ENCODE data around the gene MTERF1. TPM values are rescaled to one million over a fixed set of nuclear protein-coding genes. Genes with fewer than 3 reads are reported as not detected.

The MTERF1 gene
- total and polyA plus RNA-seq, 2 experiments from 2014 or later = 5.9 to 13.2 TPM

DNA sequence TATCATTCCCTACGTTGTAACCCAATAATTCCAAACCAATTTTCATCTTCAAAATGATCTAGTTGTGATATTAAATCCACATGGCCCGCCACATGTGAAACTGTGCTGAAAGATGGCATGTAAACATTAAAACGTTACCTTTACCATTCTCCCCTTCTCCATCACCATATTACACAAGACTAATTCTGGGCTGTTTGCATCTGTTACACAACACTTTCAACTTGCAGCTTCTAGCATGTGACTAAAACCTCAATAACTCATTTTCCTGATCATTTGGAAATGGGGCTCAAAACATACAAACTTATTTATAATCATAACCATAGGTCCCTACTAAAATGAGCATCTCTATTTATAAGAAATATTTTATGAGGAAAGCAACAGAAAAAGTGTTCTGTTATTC is 4.7 kb downstream of the MTERF1 start:
- H3K36me3 ChIP-seq (replicated peaks; ENCODE audit: insufficient read depth, low read depth) = no peaks in the 10 kb centered on the region
- 86% methylated on average over 3 of the region's 3 CpGs for WGBS (ENCODE audit: low lambda C conversion rate, missing lambda C conversion rate)
- H3K79me2 ChIP-seq = peaks cover 44% of the 10 kb centered on the region
- no peak overlapping the region for H3K4me2 ChIP-seq
- H3K9me3 ChIP-seq (ENCODE audit: low read depth) = no peaks in the 10 kb centered on the region
- H3K27me3 ChIP-seq = no peaks in the 10 kb centered on the region
- DNase-seq (ENCODE audit: low spot score) = no peak
- H4K20me1 ChIP-seq (ENCODE audit: insufficient read depth, poor library complexity, severe bottlenecking) = no peaks in the 10 kb centered on the region
- H3K9me2 ChIP-seq (replicated peaks; ENCODE audit: insufficient read depth) = no peaks in the 10 kb centered on the region
- H3K4me1 ChIP-seq (ENCODE audit: insufficient read depth) = peaks cover 6% of the 10 kb centered on the region
- H3K4me3 ChIP-seq = no peak overlapping the region
- H2AFZ ChIP-seq = no peak overlapping the region
- H3K27ac ChIP-seq = no peak overlapping the region
- TF ChIP-seq EZH2 (IDR thresholded peaks at IDR 0.05; ENCODE audit: borderline replicate concordance) (no peak), EZH2phosphoT487 (IDR thresholded peaks at IDR 0.05; ENCODE audit: low read depth, severe bottlenecking, unreplicated experiment) (no peak), CTCF (IDR thresholded peaks at IDR 0.05; ENCODE audit: poor library complexity) (no peak)

- Histone ChIP-seq H3K4me2 (no peak overlapping the region), H3K4me3 (no peak overlapping the region), H3K36me3 (replicated peaks; ENCODE audit: insufficient read depth, low read depth) (no peaks in the 10 kb centered on the region), H2AFZ (no peak overlapping the region), H3K27ac (no peak overlapping the region), H4K20me1 (ENCODE audit: insufficient read depth, poor library complexity, severe bottlenecking) (no peaks in the 10 kb centered on the region), H3K79me2 (peaks cover 22% of the 10 kb centered on the region), H3K27me3 (no peaks in the 10 kb centered on the region), H3K9me3 (ENCODE audit: low read depth) (no peaks in the 10 kb centered on the region), H3K9me2 (replicated peaks; ENCODE audit: insufficient read depth) (no peaks in the 10 kb centered on the region), H3K4me1 (ENCODE audit: insufficient read depth) (no peaks in the 10 kb centered on the region)
- DNase-seq (ENCODE audit: low spot score) = no peak
- TF ChIP-seq CTCF (IDR thresholded peaks at IDR 0.05; ENCODE audit: poor library complexity) (no peak), EZH2 (IDR thresholded peaks at IDR 0.05; ENCODE audit: borderline replicate concordance) (no peak), EZH2phosphoT487 (IDR thresholded peaks at IDR 0.05; ENCODE audit: low read depth, severe bottlenecking, unreplicated experiment) (no peak)
Measured at GRCh38 chr7:91872928-91873327, 7.6 kb downstream of the MTERF1 start.

GRCh38 chr7:91872069-91872468 is 8.4 kb downstream of the MTERF1 start:
- TF ChIP-seq EZH2phosphoT487 (IDR thresholded peaks at IDR 0.05; ENCODE audit: low read depth, severe bottlenecking, unreplicated experiment) = no peak
- Histone ChIP-seq H3K27me3 (no peaks in the 10 kb centered on the region), H3K4me2 (no peak overlapping the region), H3K27ac (no peak overlapping the region), H2AFZ (no peak overlapping the region), H3K79me2 (peaks cover 14% of the 10 kb centered on the region), H3K4me1 (ENCODE audit: insufficient read depth) (no peaks in the 10 kb centered on the region), H3K4me3 (no peak overlapping the region), H3K9me3 (ENCODE audit: low read depth) (no peaks in the 10 kb centered on the region), H3K9me2 (replicated peaks; ENCODE audit: insufficient read depth) (no peaks in the 10 kb centered on the region), H3K36me3 (replicated peaks; ENCODE audit: insufficient read depth, low read depth) (no peaks in the 10 kb centered on the region), H4K20me1 (ENCODE audit: insufficient read depth, poor library complexity, severe bottlenecking) (no peaks in the 10 kb centered on the region)
- no peak for DNase-seq (ENCODE audit: low spot score)

GRCh38 chr7:91869661-91870060 is 10.8 kb downstream of the MTERF1 start:
- Histone ChIP-seq H3K4me3 (no peak overlapping the region), H3K4me2 (no peak overlapping the region), H3K79me2 (peaks cover 5% of the 10 kb centered on the region), H3K27ac (no peak overlapping the region), H3K27me3 (no peaks in the 10 kb centered on the region), H4K20me1 (ENCODE audit: insufficient read depth, poor library complexity, severe bottlenecking) (no peaks in the 10 kb centered on the region), H3K9me2 (replicated peaks; ENCODE audit: insufficient read depth) (no peaks in the 10 kb centered on the region), H3K4me1 (ENCODE audit: insufficient read depth) (no peaks in the 10 kb centered on the region), H2AFZ (no peak overlapping the region), H3K9me3 (ENCODE audit: low read depth) (no peaks in the 10 kb centered on the region), H3K36me3 (replicated peaks; ENCODE audit: insufficient read depth, low read depth) (no peaks in the 10 kb centered on the region)
- no peak for DNase-seq (ENCODE audit: low spot score)
- WGBS (ENCODE audit: low lambda C conversion rate, missing lambda C conversion rate) = 100% methylated on average over 1 of the region's 1 CpG
- no peak for TF ChIP-seq EZH2 (IDR thresholded peaks at IDR 0.05; ENCODE audit: borderline replicate concordance)
- no peak for TF ChIP-seq CTCF (IDR thresholded peaks at IDR 0.05; ENCODE audit: poor library complexity)
- TF ChIP-seq EZH2phosphoT487 (IDR thresholded peaks at IDR 0.05; ENCODE audit: low read depth, severe bottlenecking, unreplicated experiment) = no peak

All from hepatocyte (in vitro differentiated cells).